HG03280 (cell line): ENCODE results near the gene ABCB9.
A peak's percentile ranks its signal among the peaks of the same experiment; 100 is the strongest.
"Not testable (repeated sequence)": the region's sequence is repeated elsewhere in the genome, so short reads cannot be mapped to it uniquely, and the experiment has no call there.

ENCODE experiments used
- ATAC-seq: cut with Tn5 transposase; IDR thresholded peaks from one replicate; pipeline ENCODE4 v1.9.1; 2021; ENCODE audit warnings: mild to moderate bottlenecking, moderate library complexity; ENCODE audit not compliant: unreplicated experiment

Gene ABCB9

DNA sequence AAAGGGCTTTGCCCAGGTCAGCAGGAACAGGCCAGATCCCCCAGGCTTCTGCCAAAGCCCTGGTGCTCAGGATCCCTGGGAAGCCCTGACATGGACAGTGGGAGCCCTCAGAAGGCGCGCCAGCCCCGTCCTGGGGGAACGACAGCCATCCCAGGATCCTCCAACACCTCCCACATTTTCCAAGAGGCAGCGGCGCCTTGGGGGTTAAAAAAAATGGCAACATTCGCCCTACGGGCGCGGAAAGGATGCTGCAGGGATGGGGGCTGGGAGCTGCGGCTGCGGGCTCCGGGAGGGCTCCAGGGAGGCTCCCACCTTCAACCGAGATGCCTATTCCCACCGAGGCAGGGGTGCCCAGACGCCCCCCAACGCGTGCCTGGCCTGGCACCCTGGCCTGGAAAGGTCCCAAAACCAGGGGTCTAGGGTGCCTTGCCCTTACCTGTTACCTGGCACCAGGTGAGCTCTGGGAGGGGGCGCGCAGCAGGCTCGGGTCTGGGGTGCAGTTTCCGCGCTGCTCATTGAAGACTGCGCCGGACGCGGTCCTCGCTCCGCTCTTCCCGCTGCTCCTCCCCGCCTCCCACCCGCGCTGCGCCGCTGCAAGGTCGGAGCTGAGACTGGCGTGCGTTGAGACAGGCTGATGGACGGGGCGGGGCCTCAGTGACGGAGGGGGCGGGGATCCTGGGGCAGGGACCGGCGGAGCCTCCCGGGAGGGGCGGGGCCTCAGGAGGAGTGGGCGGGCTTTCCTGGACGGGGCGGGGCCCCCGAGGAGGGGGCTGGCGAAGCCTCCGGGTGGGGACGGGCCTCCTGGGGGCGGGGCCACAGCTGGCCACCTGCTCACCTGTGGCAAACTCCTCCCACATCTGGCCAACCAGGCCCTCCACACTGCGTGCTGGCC lies at the start of gene ABCB9:
Gene ABCB9 (minus strand): TSS at position 613 of the 892 bp plus-strand sequence. CDS start 6,228 bp downstream, outside the sequence.
- peak; percentile 79 for ATAC-seq

DNA sequence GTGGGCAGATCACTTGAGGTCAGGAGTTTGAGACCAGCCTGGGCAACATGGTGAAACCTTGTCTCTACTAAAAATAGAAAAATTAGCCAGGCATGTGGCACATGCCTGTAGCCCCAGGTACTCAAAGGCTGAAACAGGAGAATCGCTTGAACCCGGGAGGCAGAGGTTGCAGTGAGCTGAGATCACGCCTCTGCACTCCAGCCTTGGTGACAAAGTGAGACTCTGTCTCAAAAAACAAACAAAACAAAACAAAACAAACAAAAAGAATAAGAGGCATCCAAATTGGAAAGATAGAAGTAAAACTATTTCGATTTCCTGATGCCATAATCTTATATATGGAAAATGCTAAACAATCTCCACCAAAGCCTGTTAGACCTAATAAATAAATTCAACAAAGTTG lies 48.2 kb upstream of the ABCB9 start:
- ATAC-seq = not testable (repeated sequence)

DNA sequence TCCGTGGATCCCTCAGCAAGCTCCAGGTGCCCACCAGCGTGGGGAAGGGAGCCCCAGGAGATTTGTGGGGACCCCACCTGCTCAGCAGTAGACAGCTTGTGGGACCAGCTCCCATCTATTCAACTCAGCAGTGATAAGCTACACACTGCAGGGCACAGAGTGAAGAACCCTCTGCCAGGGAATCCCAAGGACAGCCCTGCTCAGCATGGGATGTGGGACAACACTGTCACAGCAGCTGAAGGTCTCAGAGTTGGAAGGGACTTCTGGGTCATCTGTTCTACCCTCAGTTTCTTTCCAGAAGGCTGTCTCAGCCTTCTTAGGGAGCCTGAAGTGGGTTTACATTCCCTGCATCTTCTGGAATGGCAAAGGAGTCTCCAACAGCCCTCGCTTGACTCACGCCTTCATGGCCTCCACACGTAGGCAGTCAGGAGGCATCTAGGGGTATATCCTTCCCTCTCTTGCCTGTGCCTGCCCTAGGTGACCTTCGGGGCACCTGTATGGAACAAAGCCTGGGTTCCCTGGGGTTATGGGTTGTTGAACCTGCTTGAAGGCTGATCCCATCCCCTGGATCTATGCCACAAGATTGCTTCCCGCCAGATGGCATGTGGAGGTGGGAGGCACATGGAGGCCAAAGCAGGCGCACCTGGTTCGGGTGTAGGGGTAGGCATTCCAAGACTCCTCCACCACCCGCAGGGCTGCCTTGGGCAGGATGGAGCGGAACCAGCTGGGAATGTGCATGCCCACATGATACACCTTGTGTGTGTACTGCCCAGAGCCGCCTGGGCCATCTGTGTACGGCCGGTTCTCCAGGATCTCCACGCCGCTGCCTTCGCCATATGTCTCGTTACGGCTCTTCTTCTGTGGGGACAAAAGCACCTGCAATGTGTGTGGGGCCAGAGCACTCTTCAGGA lies 47.2 kb upstream of the ABCB9 start:
- ATAC-seq = no peak

DNA sequence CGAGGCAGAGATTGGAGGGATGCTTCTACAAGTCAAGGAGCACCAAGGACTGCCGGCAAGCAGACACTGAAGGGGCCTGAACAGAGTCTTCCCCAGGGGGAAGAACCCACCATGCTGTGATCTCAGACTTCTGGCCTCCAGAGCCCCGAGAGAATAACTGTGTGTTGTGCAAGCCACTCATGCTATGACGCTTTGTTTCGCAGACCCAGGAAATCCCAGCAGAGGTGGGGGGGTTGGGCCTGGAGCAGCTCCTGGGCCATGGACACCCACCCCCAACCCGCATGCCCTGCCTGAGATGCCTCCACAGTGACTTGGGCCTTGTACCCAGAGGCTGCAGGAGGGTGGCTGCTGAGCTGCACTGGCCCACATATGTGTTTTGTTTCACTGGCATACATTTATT lies 45.4 kb upstream of the ABCB9 start:
- ATAC-seq = no peak

DNA sequence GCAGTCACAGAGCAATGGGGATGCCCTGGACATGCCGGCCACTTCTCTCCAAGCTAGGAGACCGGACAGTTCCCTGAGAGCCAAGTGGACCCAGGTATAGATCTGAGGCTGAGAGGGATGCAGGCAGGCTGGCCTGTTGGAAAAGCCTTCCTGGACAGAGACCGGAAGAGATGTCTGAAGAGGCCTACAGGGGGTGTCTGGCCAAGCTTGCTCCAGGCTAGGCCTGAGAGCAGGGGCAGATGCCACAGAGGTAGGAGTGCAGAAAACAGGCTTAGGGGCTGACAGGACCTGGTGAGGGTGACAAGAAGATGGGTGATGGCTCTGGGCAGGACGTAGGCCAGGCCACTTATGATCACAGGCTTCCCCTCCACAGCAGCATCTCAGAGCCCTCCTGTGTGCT lies 44.4 kb upstream of the ABCB9 start:
- no peak for ATAC-seq

DNA sequence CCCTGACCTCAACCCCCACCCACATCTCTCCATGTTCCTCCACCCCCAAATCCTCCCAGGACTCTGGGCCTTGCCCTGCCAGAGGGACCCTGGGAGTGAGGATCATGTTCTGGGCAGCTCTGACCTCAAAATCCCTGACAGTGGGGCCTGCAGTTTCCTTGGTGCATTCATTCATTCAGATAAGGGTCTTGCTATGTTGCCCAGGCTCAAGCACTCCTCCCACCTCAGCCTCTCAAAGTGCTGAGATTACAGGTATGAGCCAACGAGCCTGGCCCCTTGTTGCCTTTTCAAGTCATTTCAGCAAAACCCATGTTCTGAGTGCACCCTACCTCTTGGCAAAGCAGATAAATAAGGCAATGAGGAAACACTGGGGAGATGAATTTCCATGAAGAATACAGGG lies 43.8 kb upstream of the ABCB9 start:
- ATAC-seq = no peak

DNA sequence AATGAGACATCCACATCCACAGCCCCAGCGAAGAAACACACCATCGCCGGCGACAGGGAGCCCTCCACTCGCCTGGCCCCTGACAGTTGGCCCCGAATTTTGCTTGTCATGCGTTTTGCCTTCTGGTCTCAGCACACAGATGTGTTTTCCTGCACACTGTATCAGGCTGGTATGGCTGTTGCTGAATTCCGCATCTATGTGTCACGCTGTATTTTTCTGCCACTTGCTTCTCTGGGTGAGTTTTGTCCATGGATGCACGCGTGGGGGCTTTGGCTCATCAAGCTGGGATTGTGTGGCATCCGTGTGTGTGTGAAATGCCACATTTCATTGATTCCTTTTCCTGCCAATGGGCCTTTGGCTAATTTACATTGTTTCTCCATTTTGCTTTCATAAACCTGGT lies 40.7 kb upstream of the ABCB9 start:
- ATAC-seq = no peak

DNA sequence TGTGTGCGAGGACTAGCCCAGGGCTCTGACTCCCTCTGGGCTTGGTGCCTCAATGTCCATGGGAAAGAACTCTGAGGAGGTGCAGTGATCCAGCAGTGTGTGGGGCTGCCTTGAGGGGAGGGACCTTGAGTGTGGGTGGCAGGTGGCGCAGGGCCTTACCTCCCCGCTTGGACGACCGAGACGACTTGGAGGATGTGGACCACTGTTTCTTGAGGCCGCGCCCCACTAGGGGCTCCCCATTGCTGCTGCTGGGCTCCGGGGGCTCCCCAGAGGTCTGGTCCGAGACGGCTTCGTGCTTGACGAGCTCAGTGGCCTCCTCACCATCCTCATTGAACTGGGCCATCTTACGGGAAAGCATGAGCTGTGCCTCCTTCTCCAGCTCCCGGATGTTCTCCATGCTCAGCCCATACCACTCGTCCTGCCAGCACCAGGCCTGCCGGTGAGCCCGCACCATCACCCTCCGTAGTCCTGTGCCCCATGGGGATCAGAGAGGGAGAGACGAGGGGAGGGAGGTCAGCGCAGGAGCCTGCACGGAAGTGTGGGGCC lies 38.9 kb upstream of the ABCB9 start:
- ATAC-seq = no peak

DNA sequence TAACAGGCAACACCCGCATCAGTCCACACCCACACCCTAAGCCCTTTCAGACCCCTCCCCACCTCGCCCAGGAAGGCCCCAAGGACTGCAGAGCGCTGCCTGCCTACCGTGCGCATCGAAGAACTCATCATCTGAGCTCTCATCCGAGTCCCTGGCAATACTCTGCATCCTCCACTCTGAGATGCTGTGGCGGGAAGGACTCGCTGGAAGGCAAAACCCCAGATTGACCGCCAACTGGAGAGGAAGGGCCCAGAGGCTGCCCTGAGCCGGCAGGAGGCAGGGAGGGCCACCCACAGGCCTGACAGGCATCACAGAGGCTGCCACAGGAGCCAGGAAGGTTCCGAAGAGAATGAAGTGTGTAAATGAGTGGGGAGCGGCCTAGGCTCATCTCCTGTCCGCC lies 38.0 kb upstream of the ABCB9 start:
- no peak for ATAC-seq

DNA sequence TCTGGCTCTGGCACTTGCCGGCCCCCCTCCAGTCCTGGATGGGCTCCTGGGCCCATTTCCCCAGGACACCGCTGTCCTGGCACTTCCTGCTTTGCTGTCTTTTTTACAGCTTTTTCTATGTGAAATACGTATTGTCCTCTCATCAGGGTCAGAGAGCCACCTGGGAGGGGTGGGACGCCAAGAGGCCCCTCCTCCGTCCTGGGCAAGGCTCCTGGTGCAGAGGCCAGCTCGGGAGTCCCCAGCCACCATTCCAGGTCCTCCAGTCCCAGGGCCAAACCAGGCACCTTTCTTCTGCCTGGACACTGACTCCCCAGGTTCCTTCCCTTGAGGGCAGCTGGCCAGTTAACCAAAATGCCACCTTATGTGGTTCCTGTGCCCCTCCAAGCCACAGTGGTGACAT lies 37.0 kb upstream of the ABCB9 start:
- no peak for ATAC-seq

DNA sequence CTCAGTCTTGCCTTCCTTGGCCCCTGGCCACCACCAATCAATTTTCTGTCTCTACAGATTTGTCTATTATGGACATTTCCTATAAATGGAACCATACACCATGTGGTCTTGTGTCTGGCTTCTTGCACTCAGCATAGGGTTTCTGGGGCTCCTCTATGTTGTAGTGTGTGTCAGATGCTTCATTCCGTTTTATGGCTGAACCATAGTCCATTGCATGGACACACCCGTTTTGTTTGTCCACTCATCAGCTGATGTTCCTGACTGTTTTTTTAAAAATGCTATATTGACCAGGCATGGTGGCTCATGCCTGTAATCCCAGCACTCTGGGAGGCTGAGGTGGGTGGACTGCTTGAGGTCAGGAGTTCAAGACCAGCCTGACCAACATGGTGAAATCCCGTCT lies 35.2 kb upstream of the ABCB9 start:
- no peak for ATAC-seq

DNA sequence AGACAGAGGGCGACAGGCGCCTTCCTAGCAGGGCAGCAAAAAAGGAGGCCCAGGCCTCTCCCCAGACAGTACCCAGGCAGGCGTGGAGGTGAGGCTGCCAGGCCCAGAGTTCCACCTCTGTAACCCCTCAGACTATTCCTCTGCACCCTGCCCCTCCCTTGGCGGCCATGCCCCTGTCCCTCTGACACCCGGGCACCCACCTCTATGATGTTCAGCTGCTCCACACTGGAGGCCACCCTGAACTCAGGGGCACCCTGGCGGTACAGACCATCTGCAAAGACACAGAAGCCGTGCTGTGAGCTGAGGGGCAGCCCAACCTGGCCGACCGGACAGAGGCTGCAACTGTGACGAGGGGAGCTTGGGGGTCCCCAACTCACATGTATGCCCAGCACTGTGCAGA lies 34.3 kb upstream of the ABCB9 start:
- ATAC-seq = no peak

DNA sequence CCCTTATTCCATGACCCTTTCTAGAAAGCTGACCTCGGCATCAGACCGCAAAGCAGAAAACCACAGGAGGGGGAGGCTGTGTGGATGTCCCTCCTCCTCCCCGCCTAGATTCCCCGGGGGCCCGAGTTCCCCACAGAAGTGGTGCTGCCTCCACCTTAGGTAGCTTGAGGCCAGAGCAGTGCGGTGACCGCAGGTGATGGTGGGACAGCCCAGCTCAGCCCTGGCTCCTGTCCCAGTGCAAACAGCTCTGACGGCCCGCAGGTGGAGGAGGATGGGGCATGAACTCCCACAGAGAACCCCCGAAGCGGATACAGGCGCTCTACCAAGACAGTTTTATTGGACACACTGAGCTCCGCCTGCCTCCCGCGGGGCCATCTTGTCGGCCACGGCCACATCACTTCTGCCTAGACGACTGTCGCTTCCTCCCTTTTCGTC lies 33.7 kb upstream of the ABCB9 start:
- ATAC-seq = no peak

DNA sequence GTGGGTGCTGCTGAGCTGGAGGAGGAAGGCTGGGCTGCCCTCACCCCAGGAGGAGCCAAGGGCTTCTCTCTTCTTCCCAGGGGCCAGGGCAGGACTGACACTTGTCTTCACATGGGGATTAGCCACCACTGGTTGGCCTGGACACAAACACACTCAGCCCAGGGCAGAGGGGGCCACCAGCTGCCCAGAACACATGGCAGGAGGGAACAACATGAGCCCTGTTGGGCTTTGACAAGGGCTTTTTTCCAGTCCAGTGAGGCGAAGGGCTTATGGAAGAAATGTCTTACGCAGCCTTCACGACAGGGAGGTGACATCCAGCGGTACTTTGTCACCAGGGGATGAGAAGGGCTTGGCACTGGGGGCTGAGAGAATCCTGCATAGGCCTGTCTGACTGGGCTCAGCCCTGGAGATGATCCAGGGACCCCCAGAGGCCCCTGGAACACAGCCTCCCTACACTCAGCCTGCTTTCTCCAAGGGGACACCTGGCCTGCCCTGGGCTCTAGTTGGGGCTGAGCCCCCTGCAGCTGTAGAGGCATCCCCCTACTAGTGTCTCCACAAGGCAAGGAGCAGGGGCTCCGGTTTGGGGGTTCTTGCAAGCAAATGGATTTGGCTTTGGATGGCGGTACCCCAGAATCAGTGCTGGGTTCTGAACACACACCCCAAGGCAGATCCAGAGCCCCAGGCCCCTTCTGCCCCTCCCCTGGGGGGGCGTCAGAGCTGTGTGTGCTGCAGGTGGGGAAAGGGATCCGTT lies 33.1 kb upstream of the ABCB9 start:
- no peak for ATAC-seq

DNA sequence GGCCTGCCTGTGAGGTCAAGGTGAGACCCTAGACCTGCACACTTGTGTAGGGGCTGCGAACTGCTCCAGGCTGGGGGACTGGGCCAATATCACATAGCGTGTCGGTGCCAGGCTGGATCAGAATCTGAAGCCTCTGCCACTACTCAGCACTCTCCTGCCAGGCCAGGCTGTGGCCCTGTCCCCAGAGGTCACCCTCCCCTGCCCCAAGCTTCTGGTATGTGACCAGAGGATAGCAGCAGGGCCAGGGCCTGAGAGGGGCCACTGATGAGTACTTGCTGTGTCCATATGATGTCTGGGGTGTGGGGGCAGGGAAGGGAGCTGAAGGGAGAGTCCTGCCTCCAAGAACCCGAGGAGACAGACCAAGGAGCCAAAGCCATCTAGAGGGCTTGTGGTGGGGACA lies 32.1 kb upstream of the ABCB9 start:
- ATAC-seq = no peak

DNA sequence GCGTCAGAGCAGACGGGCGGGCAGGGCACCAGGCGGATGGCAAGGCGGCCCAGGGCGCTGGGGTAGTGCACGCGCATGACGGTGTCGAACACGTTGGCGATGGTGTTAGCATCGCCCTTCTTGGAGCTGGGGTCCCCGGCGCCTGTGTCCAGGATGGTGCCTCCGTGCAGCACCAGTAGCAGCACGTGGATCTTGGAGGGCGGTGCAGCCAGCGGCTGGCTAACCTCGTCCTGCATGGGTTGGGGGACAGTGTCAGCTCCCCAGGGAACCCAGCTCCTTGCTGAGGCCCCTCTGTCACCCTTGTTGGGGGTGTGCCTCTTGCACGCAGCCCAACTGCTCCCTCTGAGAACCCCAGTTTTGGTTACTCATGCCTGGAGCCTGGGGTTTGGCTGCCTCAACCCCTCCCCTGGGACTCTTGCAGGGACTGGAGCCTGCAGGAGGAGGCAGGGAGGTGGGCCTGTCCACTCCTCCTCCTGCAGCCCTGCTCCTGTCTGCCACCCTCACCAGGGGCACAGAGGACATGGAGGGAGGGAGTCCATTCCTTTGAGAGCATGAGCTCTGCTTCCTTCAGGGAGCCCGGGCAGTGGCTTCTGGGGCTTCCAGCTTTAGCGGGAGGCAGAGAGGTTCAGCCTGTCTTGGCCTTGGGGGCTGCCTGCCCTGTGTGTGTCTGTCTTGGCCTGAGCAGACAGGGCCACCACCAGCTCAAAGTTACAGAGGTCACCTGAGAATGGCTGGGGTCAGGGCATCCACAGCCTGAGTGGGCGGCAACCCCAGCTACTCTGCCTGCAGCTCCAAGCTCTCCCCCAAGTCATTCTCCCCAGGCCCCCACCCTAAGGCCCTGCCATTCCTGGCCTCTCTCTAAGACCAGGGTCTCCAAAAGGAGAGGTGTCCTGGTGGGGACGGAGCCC lies 31.3 kb upstream of the ABCB9 start:
- ATAC-seq = no peak

DNA sequence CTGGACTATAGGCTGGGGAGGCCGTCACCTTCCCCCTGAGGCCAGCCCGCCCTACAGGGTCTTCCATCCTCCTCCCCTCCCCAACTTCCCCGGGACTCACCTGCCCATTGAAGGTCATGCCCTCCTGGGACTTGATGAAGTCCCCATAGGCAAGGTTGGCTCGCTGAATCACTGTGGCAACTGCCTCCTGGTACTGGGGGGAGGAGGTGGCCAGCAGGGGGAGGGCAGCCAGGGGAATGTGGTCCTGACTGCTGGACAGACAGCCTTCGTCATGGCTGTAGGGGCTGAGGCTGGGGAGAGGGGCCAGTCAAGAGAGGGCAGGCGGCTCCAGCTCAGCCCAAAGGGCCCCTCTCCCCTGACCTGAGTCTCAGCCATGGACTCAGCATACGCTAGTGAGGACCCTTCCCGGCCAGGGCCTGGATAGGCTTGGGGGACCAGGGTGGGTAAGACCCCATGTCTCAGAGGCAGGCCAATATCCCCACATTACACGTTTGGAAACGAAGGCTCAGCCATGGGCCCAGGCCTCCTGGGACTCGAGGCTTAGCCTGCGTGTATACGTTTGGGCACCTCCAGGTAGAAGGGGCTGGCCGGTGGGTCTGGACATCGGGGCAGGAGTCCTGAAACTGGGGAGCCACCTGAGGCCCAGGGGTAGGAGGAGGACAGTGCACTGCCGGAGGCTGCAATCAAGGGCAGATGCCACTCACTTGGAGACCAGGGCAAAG lies 30.5 kb upstream of the ABCB9 start:
- ATAC-seq = no peak

DNA sequence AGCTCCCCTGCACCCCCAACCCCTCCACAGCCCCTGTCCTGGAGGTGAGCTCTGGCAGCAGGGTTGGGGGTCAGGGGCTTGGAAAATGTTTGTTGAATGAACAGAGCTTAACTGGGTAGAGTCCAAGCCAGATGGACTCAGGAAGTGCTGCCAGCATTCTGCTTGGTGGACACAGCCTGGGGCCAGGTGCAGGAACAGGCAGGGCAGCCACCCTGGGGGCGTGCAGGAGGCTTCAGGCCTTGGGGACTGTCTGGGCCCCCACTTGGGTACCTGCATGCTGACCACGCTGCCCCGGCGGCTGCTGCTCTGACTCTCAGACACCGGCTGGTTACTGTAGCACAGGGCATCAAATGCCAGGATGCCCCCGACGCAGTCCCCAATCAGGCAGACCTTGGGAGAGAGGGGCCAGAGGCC lies 29.9 kb upstream of the ABCB9 start:
- no peak for ATAC-seq
